Adrenal gland (tissue), 5 donors: ENCODE results near the gene RPL3.

Experiments
- POLR2A ChIP-seq, 2 donors: fragments of 450-650 bp; IDR thresholded peaks; one replicate each; pipeline ENCODE4 v1.6.1; 2017; ENCODE audit warnings: antibody characterized with exemption in 2 of 2, mild to moderate bottlenecking in 2 of 2, moderate library complexity in 1 of 2
- TF ChIP-seq, protein P1 (sequence below), 6 experiments: fragments of 450-650 bp in 4 of 6; fragments of 200-600 bp in 2 of 6; sonication (generic) in 1 of 6; IDR thresholded peaks; 1 replicate in 5 of 6; 2 replicates in 1 of 6; pipeline versions ENCODE4 v1.5.1 to v1.8.0; 2016 to 2021; ENCODE audit warnings: antibody characterized with exemption in 6 of 6, mild to moderate bottlenecking in 2 of 6, moderate library complexity in 1 of 6
- donor health status: DM: no; HTN: no; CAD: no.

GRCh38 chr22:39283322-39284141 lies 35.9 kb downstream of the RPL3 start:
- TF ChIP-seq POLR2A (IDR thresholded peaks at IDR 0.05): no peak
- TF ChIP-seq, protein P1, sequence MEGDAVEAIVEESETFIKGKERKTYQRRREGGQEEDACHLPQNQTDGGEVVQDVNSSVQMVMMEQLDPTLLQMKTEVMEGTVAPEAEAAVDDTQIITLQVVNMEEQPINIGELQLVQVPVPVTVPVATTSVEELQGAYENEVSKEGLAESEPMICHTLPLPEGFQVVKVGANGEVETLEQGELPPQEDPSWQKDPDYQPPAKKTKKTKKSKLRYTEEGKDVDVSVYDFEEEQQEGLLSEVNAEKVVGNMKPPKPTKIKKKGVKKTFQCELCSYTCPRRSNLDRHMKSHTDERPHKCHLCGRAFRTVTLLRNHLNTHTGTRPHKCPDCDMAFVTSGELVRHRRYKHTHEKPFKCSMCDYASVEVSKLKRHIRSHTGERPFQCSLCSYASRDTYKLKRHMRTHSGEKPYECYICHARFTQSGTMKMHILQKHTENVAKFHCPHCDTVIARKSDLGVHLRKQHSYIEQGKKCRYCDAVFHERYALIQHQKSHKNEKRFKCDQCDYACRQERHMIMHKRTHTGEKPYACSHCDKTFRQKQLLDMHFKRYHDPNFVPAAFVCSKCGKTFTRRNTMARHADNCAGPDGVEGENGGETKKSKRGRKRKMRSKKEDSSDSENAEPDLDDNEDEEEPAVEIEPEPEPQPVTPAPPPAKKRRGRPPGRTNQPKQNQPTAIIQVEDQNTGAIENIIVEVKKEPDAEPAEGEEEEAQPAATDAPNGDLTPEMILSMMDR (IDR thresholded peaks at IDR 0.05): no peak
